ENCODE results near the gene GLT1D1.

Gene GLT1D1

GRCh38 chr12:128911861-128912260 is 58.6 kb downstream of the GLT1D1 start:
- DNase-seq (ENCODE audit: low read depth in 2 of 3, low spot score in 1 of 3) = no peak

GRCh38 chr12:128914908-128915563 is 61.8 kb downstream of the GLT1D1 start:
- DNase-seq (ENCODE audit: low read depth in 2 of 3, low spot score in 1 of 3) = peak; percentile 9 to 65 (median 16)

GRCh38 chr12:128916425-128916824 is 63.1 kb downstream of the GLT1D1 start:
- DNase-seq (ENCODE audit: low read depth in 2 of 3, low spot score in 1 of 3) = no peak

GRCh38 chr12:128918481-128919260 is 65.4 kb downstream of the GLT1D1 start:
- peak in 1 of 3 donors; percentile 5 for DNase-seq (ENCODE audit: low read depth in 2 of 3, low spot score in 1 of 3)

GRCh38 chr12:128920468-128920867 is 67.2 kb downstream of the GLT1D1 start:
- no peak for DNase-seq (ENCODE audit: low read depth in 2 of 3, low spot score in 1 of 3)

- DNase-seq (ENCODE audit: low read depth in 2 of 3, low spot score in 1 of 3) = no peak
These were observed 75.1 kb downstream of the GLT1D1 start for GRCh38 chr12:128928361-128928760.

- no peak for DNase-seq (ENCODE audit: low read depth in 2 of 3, low spot score in 1 of 3)
These were observed 75.8 kb downstream of the GLT1D1 start for GRCh38 chr12:128929057-128929456.

GRCh38 chr12:128930606-128931005 is 77.3 kb downstream of the GLT1D1 start:
- DNase-seq (ENCODE audit: low read depth in 2 of 3, low spot score in 1 of 3) = no peak

GRCh38 chr12:128932521-128932920 is 79.2 kb downstream of the GLT1D1 start:
- no peak for DNase-seq (ENCODE audit: low read depth in 2 of 3, low spot score in 1 of 3)

- DNase-seq (ENCODE audit: low read depth in 2 of 3, low spot score in 1 of 3) = no peak
These were observed 79.8 kb downstream of the GLT1D1 start for GRCh38 chr12:128933039-128933438.

- DNase-seq (ENCODE audit: low read depth in 2 of 3, low spot score in 1 of 3) = no peak
These were observed 80.6 kb downstream of the GLT1D1 start for GRCh38 chr12:128933926-128934325.

- no peak for DNase-seq (ENCODE audit: low read depth in 2 of 3, low spot score in 1 of 3)
These were observed 85.6 kb downstream of the GLT1D1 start for GRCh38 chr12:128938886-128939285.

- no peak for DNase-seq (ENCODE audit: low read depth in 2 of 3, low spot score in 1 of 3)
These were observed 87.0 kb downstream of the GLT1D1 start for GRCh38 chr12:128940090-128940888.

- no peak for DNase-seq (ENCODE audit: low read depth in 2 of 3, low spot score in 1 of 3)
These were observed 87.7 kb downstream of the GLT1D1 start for GRCh38 chr12:128940974-128941373.

GRCh38 chr12:128942960-128943477 is 89.7 kb downstream of the GLT1D1 start:
- no peak for DNase-seq (ENCODE audit: low read depth in 2 of 3, low spot score in 1 of 3)

GRCh38 chr12:128944956-128945355 is 91.7 kb downstream of the GLT1D1 start:
- no peak for DNase-seq (ENCODE audit: low read depth in 2 of 3, low spot score in 1 of 3)

GRCh38 chr12:128947209-128947608 is 93.9 kb downstream of the GLT1D1 start:
- no peak for DNase-seq (ENCODE audit: low read depth in 2 of 3, low spot score in 1 of 3)

GRCh38 chr12:128949086-128949485 is 95.8 kb downstream of the GLT1D1 start:
- DNase-seq (ENCODE audit: low read depth in 2 of 3, low spot score in 1 of 3) = no peak

GRCh38 chr12:128951448-128951847 is 98.2 kb downstream of the GLT1D1 start:
- no peak for DNase-seq (ENCODE audit: low read depth in 2 of 3, low spot score in 1 of 3)

- no peak for DNase-seq (ENCODE audit: low read depth in 2 of 3, low spot score in 1 of 3)
These were observed 103.5 kb downstream of the GLT1D1 start for GRCh38 chr12:128956755-128957154.

GRCh38 chr12:128959901-128960300 is 106.6 kb downstream of the GLT1D1 start:
- DNase-seq (ENCODE audit: low read depth in 2 of 3, low spot score in 1 of 3) = no peak

Measured in stimulated activated CD4-positive, alpha-beta T cell treated with anti-CD3 and anti-CD28 coated beads, Interleukin-12 subunit alpha, Interleukin-12 subunit beta, amount 100 ng/mL, for 48 hours (primary cell).